ENCODE data around the gene RUNX3.

RUNX3 gene

DNA sequence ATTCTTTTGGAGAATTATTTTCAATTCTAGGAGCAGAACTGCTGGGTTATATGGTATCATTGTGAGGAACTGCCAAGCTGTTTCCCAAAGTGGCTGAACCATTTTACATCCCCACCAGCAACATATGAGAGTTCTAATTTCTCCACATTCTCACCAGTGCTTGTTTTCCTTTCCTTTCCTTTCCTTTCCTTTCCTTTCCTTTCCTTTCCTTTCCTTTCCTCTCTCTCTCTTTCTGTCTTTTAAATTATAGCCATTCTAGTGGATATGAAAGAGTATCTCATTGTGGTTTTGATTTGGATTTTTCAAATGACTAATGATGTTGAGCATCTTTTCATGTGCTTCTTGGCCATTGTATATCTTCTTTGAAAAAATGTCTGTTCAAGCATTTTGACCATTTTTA is 45.3 kb downstream of the RUNX3 start:
- H2AFZ ChIP-seq (ENCODE audit: low read depth, low read length, severe bottlenecking) = no peak overlapping the region
- H3K9me2 ChIP-seq (replicated peaks; ENCODE audit: insufficient read depth, low read length) = no peaks in the 10 kb centered on the region
- H3K79me2 ChIP-seq (ENCODE audit: insufficient read depth, low read length) = no peaks in the 10 kb centered on the region
- no peaks in the 10 kb centered on the region for H3K9me3 ChIP-seq (ENCODE audit: insufficient read depth, low read length)
- H4K20me1 ChIP-seq (ENCODE audit: low read depth, low read length) = no peaks in the 10 kb centered on the region
- no peak overlapping the region for H3K4me3 ChIP-seq (ENCODE audit: insufficient read depth, low read length, poor library complexity, severe bottlenecking)
- H3K4me2 ChIP-seq (ENCODE audit: low read depth, low read length, poor library complexity, severe bottlenecking) = no peak overlapping the region
- TF ChIP-seq EZH2phosphoT487 (conservative IDR thresholded peaks at IDR 0.05; ENCODE audit: low read length) = no peak
- TF ChIP-seq, protein P1, sequence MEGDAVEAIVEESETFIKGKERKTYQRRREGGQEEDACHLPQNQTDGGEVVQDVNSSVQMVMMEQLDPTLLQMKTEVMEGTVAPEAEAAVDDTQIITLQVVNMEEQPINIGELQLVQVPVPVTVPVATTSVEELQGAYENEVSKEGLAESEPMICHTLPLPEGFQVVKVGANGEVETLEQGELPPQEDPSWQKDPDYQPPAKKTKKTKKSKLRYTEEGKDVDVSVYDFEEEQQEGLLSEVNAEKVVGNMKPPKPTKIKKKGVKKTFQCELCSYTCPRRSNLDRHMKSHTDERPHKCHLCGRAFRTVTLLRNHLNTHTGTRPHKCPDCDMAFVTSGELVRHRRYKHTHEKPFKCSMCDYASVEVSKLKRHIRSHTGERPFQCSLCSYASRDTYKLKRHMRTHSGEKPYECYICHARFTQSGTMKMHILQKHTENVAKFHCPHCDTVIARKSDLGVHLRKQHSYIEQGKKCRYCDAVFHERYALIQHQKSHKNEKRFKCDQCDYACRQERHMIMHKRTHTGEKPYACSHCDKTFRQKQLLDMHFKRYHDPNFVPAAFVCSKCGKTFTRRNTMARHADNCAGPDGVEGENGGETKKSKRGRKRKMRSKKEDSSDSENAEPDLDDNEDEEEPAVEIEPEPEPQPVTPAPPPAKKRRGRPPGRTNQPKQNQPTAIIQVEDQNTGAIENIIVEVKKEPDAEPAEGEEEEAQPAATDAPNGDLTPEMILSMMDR (IDR thresholded peaks at IDR 0.05; ENCODE audit: insufficient read depth, low read length, poor library complexity, severe bottlenecking) = no peak
- no peaks in the 10 kb centered on the region for H3F3A ChIP-seq (ENCODE audit: insufficient read depth)
- H3K27me3 ChIP-seq (ENCODE audit: low read length) = no peaks in the 10 kb centered on the region
- no peaks in the 10 kb centered on the region for H3K36me3 ChIP-seq (ENCODE audit: low read length)
- no peak overlapping the region for H3K27ac ChIP-seq (ENCODE audit: low read depth, low read length)
- no peak overlapping the region for H3K9ac ChIP-seq (ENCODE audit: low read length)

DNA sequence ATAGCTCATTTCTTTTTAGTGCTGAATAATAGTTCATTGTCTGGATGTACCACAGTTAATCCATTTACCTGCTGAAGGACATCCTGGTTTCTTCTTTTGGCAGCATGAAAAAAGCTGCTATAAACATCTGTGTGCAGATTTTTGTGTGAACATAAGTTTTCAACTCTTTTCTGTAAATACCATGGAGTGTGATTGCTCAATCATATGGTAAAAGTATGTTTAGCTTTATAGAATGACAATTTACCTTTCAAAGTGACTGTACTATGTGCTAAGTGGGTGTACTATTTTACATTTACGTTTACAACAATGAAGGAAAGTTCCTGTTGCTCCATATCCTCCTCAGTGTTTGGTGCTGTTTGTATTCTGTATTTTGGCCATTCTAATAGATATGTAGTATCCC is 49.0 kb downstream of the RUNX3 start:
- H3K27ac ChIP-seq (ENCODE audit: low read depth, low read length) = no peak overlapping the region
- H3K9ac ChIP-seq (ENCODE audit: low read length) = no peak overlapping the region
- no peak overlapping the region for H2AFZ ChIP-seq (ENCODE audit: low read depth, low read length, severe bottlenecking)
- H3K9me2 ChIP-seq (replicated peaks; ENCODE audit: insufficient read depth, low read length) = no peaks in the 10 kb centered on the region
- H3K27me3 ChIP-seq (ENCODE audit: low read length) = no peaks in the 10 kb centered on the region
- no peak overlapping the region for H3K4me3 ChIP-seq (ENCODE audit: insufficient read depth, low read length, poor library complexity, severe bottlenecking)
- H3K36me3 ChIP-seq (ENCODE audit: low read length) = no peaks in the 10 kb centered on the region
- no peaks in the 10 kb centered on the region for H3K9me3 ChIP-seq (ENCODE audit: insufficient read depth, low read length)
- no peak overlapping the region for H3K4me2 ChIP-seq (ENCODE audit: low read depth, low read length, poor library complexity, severe bottlenecking)
- H3K79me2 ChIP-seq (ENCODE audit: insufficient read depth, low read length) = no peaks in the 10 kb centered on the region
- no peaks in the 10 kb centered on the region for H3F3A ChIP-seq (ENCODE audit: insufficient read depth)
- no peaks in the 10 kb centered on the region for H4K20me1 ChIP-seq (ENCODE audit: low read depth, low read length)
- TF ChIP-seq, protein P1 (IDR thresholded peaks at IDR 0.05; ENCODE audit: insufficient read depth, low read length, poor library complexity, severe bottlenecking) = no peak
- no peak for TF ChIP-seq EZH2phosphoT487 (conservative IDR thresholded peaks at IDR 0.05; ENCODE audit: low read length)

GRCh38 chr1:24878775-24879742 is 51.0 kb downstream of the RUNX3 start:
- Histone ChIP-seq H3F3A (ENCODE audit: insufficient read depth) (no peaks in the 10 kb centered on the region), H3K4me2 (ENCODE audit: low read depth, low read length, poor library complexity, severe bottlenecking) (no peak overlapping the region)

More at GRCh38 chr1:24878775-24879742, 51.0 kb downstream of the RUNX3 start:
- TF ChIP-seq, protein P1 (IDR thresholded peaks at IDR 0.05; ENCODE audit: insufficient read depth, low read length, poor library complexity, severe bottlenecking) = no peak
- TF ChIP-seq EZH2phosphoT487 (conservative IDR thresholded peaks at IDR 0.05; ENCODE audit: low read length) = no peak
- H4K20me1 ChIP-seq (ENCODE audit: low read depth, low read length) = no peaks in the 10 kb centered on the region
- H3K9ac ChIP-seq (ENCODE audit: low read length) = no peak overlapping the region
- H3K9me2 ChIP-seq (replicated peaks; ENCODE audit: insufficient read depth, low read length) = no peaks in the 10 kb centered on the region
- H3K9me3 ChIP-seq (ENCODE audit: insufficient read depth, low read length) = no peaks in the 10 kb centered on the region
- H3K4me3 ChIP-seq (ENCODE audit: insufficient read depth, low read length, poor library complexity, severe bottlenecking) = no peak overlapping the region
- H3K27ac ChIP-seq (ENCODE audit: low read depth, low read length) = no peak overlapping the region
- no peaks in the 10 kb centered on the region for H3K27me3 ChIP-seq (ENCODE audit: low read length)
- no peak overlapping the region for H2AFZ ChIP-seq (ENCODE audit: low read depth, low read length, severe bottlenecking)
- H3K36me3 ChIP-seq (ENCODE audit: low read length) = no peaks in the 10 kb centered on the region
- H3K79me2 ChIP-seq (ENCODE audit: insufficient read depth, low read length) = no peaks in the 10 kb centered on the region
